Measurements from ENCODE around the gene SETD3.

Gene SETD3

GRCh38 chr14:99516871-99517642 lies 36.4 kb upstream of the SETD3 start:
- no peak for DNase-seq

- no peak for DNase-seq
Measured at GRCh38 chr14:99516156-99516870, 35.7 kb upstream of the SETD3 start.

GRCh38 chr14:99515301-99516155 lies 34.9 kb upstream of the SETD3 start:
- DNase-seq, result no peak

- no peak for DNase-seq
Measured at GRCh38 chr14:99514552-99515300, 34.1 kb upstream of the SETD3 start.

- no peak for DNase-seq
Measured at GRCh38 chr14:99513946-99514551, 33.4 kb upstream of the SETD3 start.

- DNase-seq, result no peak
Measured at GRCh38 chr14:99513183-99513694, 32.6 kb upstream of the SETD3 start.

- no peak for DNase-seq
Measured at GRCh38 chr14:99512571-99513182, 32.0 kb upstream of the SETD3 start.

- DNase-seq, result no peak
Measured at GRCh38 chr14:99512110-99512449, 31.4 kb upstream of the SETD3 start.

- DNase-seq, result peak in 21 of 51 donors; percentile 25 to 65 (median 45)
Measured at GRCh38 chr14:99511421-99512109, 30.9 kb upstream of the SETD3 start.

- DNase-seq, result no peak
Measured at GRCh38 chr14:99510556-99511139, 30.0 kb upstream of the SETD3 start.

GRCh38 chr14:99509871-99510555 lies 29.4 kb upstream of the SETD3 start:
- DNase-seq, result no peak

GRCh38 chr14:99508896-99509629 lies 28.4 kb upstream of the SETD3 start:
- DNase-seq, result no peak

- DNase-seq, result no peak
Measured at GRCh38 chr14:99507860-99508640, 27.4 kb upstream of the SETD3 start.

GRCh38 chr14:99506276-99506675 lies 25.6 kb upstream of the SETD3 start:
- DNase-seq, result no peak

- DNase-seq, result no peak
Measured at GRCh38 chr14:99505089-99505488, 24.4 kb upstream of the SETD3 start.

- no peak for DNase-seq
Measured at GRCh38 chr14:99503848-99504453, 23.3 kb upstream of the SETD3 start.

GRCh38 chr14:99502989-99503421 lies 22.3 kb upstream of the SETD3 start:
- DNase-seq, result no peak
